Panc1 (cell line): ENCODE data around the gene MYO7A.

Experiments used
- POLR2AphosphoS5 ChIP-seq: IDR thresholded peaks from 2 replicates; pipeline ENCODE4 v1.6.1; 2012; ENCODE audit warnings: mild to moderate bottlenecking, low read depth, low read length, moderate library complexity
- SIN3A ChIP-seq: IDR thresholded peaks from 2 replicates; pipeline ENCODE4 v1.6.1; 2012; ENCODE audit warnings: low read depth, mild to moderate bottlenecking, low read length, moderate library complexity, borderline replicate concordance; ENCODE audit not compliant: insufficient read depth
- TCF7L2 ChIP-seq: IDR thresholded peaks from 2 replicates; pipeline ENCODE4 v1.6.1; 2011; ENCODE audit warnings: mild to moderate bottlenecking, low read depth, low read length, inconsistent platforms
- TF ChIP-seq, protein P1 (sequence below): fragments of 450-650 bp; IDR thresholded peaks from 2 replicates; pipeline ENCODE4 v1.5.1; 2017; ENCODE audit warnings: mild to moderate bottlenecking
- TF ChIP-seq, protein P2 (sequence below), 2 experiments: IDR thresholded peaks; 2 replicates each; pipeline ENCODE4 v1.6.1; 2011 to 2012; ENCODE audit warnings: low read depth in 2 of 2, control low read depth in 1 of 2, low read length in 1 of 2, mild to moderate bottlenecking in 1 of 2, moderate library complexity in 1 of 2; ENCODE audit not compliant: insufficient read depth in 1 of 2

DNA sequence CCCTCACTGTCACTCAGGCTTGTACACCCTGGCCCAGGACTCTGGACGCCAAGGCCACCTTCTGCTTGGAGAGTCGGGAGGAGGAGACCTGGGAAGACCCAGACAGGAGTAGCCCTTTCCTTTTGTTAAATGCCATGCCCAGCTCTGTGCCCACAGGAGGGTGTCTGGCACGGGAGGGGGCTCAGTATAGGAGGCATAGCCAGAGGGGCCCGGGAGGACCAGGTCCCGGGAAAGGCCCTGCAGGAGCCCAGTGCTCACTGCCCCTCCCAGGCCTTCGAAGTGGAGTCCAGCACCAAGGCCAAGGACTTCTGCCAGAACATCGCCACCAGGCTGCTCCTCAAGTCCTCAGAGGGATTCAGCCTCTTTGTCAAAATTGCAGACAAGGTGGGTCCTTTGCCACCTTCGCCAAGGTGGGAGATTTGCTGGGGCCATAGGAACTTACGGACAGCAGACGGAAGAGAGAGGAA lies 79.0 kb downstream of the MYO7A start:
- TF ChIP-seq, protein P1, sequence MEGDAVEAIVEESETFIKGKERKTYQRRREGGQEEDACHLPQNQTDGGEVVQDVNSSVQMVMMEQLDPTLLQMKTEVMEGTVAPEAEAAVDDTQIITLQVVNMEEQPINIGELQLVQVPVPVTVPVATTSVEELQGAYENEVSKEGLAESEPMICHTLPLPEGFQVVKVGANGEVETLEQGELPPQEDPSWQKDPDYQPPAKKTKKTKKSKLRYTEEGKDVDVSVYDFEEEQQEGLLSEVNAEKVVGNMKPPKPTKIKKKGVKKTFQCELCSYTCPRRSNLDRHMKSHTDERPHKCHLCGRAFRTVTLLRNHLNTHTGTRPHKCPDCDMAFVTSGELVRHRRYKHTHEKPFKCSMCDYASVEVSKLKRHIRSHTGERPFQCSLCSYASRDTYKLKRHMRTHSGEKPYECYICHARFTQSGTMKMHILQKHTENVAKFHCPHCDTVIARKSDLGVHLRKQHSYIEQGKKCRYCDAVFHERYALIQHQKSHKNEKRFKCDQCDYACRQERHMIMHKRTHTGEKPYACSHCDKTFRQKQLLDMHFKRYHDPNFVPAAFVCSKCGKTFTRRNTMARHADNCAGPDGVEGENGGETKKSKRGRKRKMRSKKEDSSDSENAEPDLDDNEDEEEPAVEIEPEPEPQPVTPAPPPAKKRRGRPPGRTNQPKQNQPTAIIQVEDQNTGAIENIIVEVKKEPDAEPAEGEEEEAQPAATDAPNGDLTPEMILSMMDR, result no peak
- TF ChIP-seq POLR2AphosphoS5 (no peak), SIN3A (no peak), TCF7L2 (no peak)
- TF ChIP-seq, protein P2, sequence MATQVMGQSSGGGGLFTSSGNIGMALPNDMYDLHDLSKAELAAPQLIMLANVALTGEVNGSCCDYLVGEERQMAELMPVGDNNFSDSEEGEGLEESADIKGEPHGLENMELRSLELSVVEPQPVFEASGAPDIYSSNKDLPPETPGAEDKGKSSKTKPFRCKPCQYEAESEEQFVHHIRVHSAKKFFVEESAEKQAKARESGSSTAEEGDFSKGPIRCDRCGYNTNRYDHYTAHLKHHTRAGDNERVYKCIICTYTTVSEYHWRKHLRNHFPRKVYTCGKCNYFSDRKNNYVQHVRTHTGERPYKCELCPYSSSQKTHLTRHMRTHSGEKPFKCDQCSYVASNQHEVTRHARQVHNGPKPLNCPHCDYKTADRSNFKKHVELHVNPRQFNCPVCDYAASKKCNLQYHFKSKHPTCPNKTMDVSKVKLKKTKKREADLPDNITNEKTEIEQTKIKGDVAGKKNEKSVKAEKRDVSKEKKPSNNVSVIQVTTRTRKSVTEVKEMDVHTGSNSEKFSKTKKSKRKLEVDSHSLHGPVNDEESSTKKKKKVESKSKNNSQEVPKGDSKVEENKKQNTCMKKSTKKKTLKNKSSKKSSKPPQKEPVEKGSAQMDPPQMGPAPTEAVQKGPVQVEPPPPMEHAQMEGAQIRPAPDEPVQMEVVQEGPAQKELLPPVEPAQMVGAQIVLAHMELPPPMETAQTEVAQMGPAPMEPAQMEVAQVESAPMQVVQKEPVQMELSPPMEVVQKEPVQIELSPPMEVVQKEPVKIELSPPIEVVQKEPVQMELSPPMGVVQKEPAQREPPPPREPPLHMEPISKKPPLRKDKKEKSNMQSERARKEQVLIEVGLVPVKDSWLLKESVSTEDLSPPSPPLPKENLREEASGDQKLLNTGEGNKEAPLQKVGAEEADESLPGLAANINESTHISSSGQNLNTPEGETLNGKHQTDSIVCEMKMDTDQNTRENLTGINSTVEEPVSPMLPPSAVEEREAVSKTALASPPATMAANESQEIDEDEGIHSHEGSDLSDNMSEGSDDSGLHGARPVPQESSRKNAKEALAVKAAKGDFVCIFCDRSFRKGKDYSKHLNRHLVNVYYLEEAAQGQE (IDR thresholded peaks at IDR 0.05; ENCODE audit: insufficient read depth in 1 of 2, low read depth in 2 of 2, low read length in 1 of 2), result no peak
